ENCODE measurements around the gene CPA5. TPM values are rescaled to one million over a fixed set of nuclear protein-coding genes. Genes with fewer than 3 reads are reported as not detected.

CPA5 gene
- total and polyA plus RNA-seq, 7 donors = 0.42 to 5.2 (median 1.0) TPM; not detected in 1

DNA sequence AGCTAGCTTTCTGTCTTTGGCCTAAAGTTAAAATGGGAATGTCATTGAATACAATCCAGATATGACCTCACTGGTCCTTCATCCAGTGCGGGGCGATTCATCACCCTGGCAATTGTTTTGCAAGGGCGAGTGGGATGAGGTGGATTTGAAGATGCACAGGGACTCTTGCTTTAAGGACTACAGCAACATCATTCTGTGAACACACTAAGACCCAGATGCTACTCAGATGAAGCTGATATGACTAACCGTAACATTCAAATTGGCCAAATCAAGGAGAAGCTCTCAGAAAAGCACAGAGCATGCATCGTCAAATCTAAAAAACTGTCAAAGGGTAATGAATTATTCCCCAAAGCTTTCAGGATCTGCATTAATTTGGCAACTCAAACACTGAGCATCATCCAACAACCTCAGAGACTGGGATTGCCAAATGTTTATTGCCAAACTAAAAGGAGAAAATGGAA is 48.5 kb downstream of the CPA5 start:
- no peaks in the 10 kb centered on the region for H3K27me3 ChIP-seq (ENCODE audit: insufficient read depth in 3 of 3, low read length in 2 of 3)
- WGBS, 3 donors = 50 to 56% (median 54%) methylated on average over 5 of the region's 5 CpGs
- intact Hi-C loops (cut with DNase I) = no loop called here
- peak in 3 of 4 donors; percentile 37 to 62 (median 47) for ATAC-seq
- H3K9me3 ChIP-seq = no peaks in the 10 kb centered on the region
- no peak overlapping the region for H3K4me3 ChIP-seq
- DNase-seq = peak in 1 of 2 donors; percentile 45
- H3K36me3 ChIP-seq (ENCODE audit: insufficient read depth in 1 of 2, low read depth in 1 of 2) = no peaks in the 10 kb centered on the region
- no peak for TF ChIP-seq CTCF (IDR thresholded peaks at IDR 0.05)
- H3K4me1 ChIP-seq = no peaks in the 10 kb centered on the region
- no peak overlapping the region for H3K27ac ChIP-seq

GRCh38 chr7:130393841-130394411 is 49.3 kb downstream of the CPA5 start:
- no peak for ATAC-seq

GRCh38 chr7:130394421-130395195 is 50.0 kb downstream of the CPA5 start:
- intact Hi-C loops (cut with DNase I) = no loop called here
- H3K27me3 ChIP-seq (ENCODE audit: insufficient read depth in 3 of 3, low read length in 2 of 3) = no peaks in the 10 kb centered on the region
- no peak overlapping the region for H3K27ac ChIP-seq
- H3K36me3 ChIP-seq (ENCODE audit: insufficient read depth in 1 of 2, low read depth in 1 of 2) = no peaks in the 10 kb centered on the region
- no peaks in the 10 kb centered on the region for H3K4me1 ChIP-seq
- no peak for TF ChIP-seq CTCF (IDR thresholded peaks at IDR 0.05)
- H3K4me3 ChIP-seq = no peak overlapping the region
- H3K9me3 ChIP-seq = no peaks in the 10 kb centered on the region
- ATAC-seq = no peak
- DNase-seq = no peak
- WGBS, 3 donors = 68 to 76% (median 75%) methylated on average over 7 of the region's 7 CpGs

More at GRCh38 chr7:130393841-130394411, 49.3 kb downstream of the CPA5 start:
- no peak for DNase-seq
- TF ChIP-seq CTCF (IDR thresholded peaks at IDR 0.05) = no peak
- Histone ChIP-seq H3K9me3 (no peaks in the 10 kb centered on the region), H3K36me3 (ENCODE audit: insufficient read depth in 1 of 2, low read depth in 1 of 2) (no peaks in the 10 kb centered on the region), H3K27ac (no peak overlapping the region), H3K4me3 (no peak overlapping the region), H3K4me1 (no peaks in the 10 kb centered on the region), H3K27me3 (ENCODE audit: insufficient read depth in 3 of 3, low read length in 2 of 3) (no peaks in the 10 kb centered on the region)
- intact Hi-C loops (cut with DNase I) = no loop called here
- WGBS, 3 donors = 58 to 72% (median 62%) methylated on average over 10 of the region's 10 CpGs

GRCh38 chr7:130395421-130395820 is 50.8 kb downstream of the CPA5 start:
- 50 to 58% (median 53%) methylated on average over 5 of the region's 5 CpGs for WGBS, 3 donors

More at GRCh38 chr7:130395421-130395820, 50.8 kb downstream of the CPA5 start:
- Histone ChIP-seq H3K4me1 (no peaks in the 10 kb centered on the region), H3K4me3 (no peak overlapping the region), H3K27ac (no peak overlapping the region), H3K27me3 (ENCODE audit: insufficient read depth in 3 of 3, low read length in 2 of 3) (no peaks in the 10 kb centered on the region), H3K36me3 (ENCODE audit: insufficient read depth in 1 of 2, low read depth in 1 of 2) (no peaks in the 10 kb centered on the region), H3K9me3 (no peaks in the 10 kb centered on the region)
- TF ChIP-seq CTCF (IDR thresholded peaks at IDR 0.05) = no peak
- ATAC-seq (no peak), DNase-seq (no peak)
- intact Hi-C loops (cut with DNase I) = no loop called here
